Measurements from ENCODE around the gene CHCHD4. TPM values are rescaled to one million over a fixed set of nuclear protein-coding genes. Genes with fewer than 3 reads are reported as not detected.
"Not testable (repeated sequence)": the region's sequence is repeated elsewhere in the genome, so short reads cannot be mapped to it uniquely, and the experiment has no call there.

CHCHD4 gene
- total and polyA plus RNA-seq, 2 experiments from 2014 or later: 16.0 to 31.0 TPM

DNA sequence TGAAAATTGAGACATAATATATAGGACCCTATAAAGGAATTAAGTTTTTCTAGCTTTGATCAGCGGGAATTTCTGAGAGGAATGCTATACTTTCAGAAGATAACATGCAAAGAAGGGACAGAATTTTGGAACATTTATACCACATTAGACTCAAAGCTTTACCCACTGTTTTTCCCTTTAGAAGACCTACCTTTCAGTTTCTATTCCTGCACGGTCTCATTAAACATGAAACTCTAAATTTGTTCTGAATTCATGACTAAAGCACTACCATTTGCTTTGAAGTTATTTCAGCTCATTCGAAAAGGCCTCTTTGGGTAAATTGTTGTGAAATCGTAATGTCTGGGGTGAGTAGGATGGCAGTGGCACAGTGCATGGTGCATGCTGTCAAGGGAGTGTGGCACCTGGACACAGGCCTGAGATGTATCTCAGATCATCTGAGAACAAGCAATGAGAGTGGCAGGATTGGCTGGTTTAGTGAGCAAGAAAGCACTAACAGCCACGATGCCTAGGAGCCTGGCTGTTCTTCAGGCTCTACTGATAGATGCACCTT, 42.5 kb downstream of the CHCHD4 start:
- H3K27ac ChIP-seq: no peak overlapping the region
- H3K4me1 ChIP-seq (ENCODE audit: low read depth): no peaks in the 10 kb centered on the region
- H3K9me3 ChIP-seq (ENCODE audit: low read depth): no peaks in the 10 kb centered on the region
- no peaks in the 10 kb centered on the region for H3K36me3 ChIP-seq
- no peak for DNase-seq (ENCODE audit: low read depth in 1 of 2, low spot score in 1 of 2)
- H3K4me3 ChIP-seq: no peak overlapping the region
- TF ChIP-seq, protein P1, sequence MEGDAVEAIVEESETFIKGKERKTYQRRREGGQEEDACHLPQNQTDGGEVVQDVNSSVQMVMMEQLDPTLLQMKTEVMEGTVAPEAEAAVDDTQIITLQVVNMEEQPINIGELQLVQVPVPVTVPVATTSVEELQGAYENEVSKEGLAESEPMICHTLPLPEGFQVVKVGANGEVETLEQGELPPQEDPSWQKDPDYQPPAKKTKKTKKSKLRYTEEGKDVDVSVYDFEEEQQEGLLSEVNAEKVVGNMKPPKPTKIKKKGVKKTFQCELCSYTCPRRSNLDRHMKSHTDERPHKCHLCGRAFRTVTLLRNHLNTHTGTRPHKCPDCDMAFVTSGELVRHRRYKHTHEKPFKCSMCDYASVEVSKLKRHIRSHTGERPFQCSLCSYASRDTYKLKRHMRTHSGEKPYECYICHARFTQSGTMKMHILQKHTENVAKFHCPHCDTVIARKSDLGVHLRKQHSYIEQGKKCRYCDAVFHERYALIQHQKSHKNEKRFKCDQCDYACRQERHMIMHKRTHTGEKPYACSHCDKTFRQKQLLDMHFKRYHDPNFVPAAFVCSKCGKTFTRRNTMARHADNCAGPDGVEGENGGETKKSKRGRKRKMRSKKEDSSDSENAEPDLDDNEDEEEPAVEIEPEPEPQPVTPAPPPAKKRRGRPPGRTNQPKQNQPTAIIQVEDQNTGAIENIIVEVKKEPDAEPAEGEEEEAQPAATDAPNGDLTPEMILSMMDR (IDR thresholded peaks at IDR 0.05; ENCODE audit: low read depth, low read length): no peak
- no peaks in the 10 kb centered on the region for H3K27me3 ChIP-seq

DNA sequence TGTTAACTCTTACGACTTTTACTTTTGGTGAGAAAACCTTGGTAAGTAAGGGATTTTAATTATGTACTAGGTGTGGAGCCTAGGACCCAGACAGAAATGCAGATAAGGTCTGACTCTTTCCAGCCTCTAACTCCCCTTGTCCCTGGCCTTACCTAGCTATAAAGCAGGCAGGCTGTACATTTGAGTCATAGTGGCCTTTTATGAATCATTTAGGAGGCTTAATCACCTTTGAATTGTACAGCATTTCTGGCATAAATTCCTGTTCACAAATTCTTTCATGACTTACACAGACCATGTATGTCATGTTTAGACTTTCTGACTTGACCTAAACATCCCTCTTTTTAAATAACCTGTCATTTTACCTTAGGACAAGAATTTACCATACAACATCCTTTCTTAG, 47.4 kb downstream of the CHCHD4 start:
- Histone ChIP-seq H3K4me1 (ENCODE audit: low read depth) (no peaks in the 10 kb centered on the region), H3K9me3 (ENCODE audit: low read depth) (no peaks in the 10 kb centered on the region), H3K27ac (no peak overlapping the region), H3K36me3 (no peaks in the 10 kb centered on the region), H3K27me3 (no peaks in the 10 kb centered on the region), H3K4me3 (no peak overlapping the region)
- DNase-seq (ENCODE audit: low read depth in 1 of 2, low spot score in 1 of 2): no peak
- TF ChIP-seq, protein P1 (IDR thresholded peaks at IDR 0.05; ENCODE audit: low read depth, low read length): no peak

- not testable (repeated sequence) for H3K4me1 ChIP-seq (ENCODE audit: low read depth); H3K27me3 ChIP-seq; H3K9me3 ChIP-seq (ENCODE audit: low read depth); H3K36me3 ChIP-seq; H3K4me3 ChIP-seq; H3K27ac ChIP-seq; DNase-seq (ENCODE audit: low read depth in 1 of 2, low spot score in 1 of 2)
Measured at GRCh38 chr3:14075233-14075632, 49.4 kb downstream of the CHCHD4 start.

DNA sequence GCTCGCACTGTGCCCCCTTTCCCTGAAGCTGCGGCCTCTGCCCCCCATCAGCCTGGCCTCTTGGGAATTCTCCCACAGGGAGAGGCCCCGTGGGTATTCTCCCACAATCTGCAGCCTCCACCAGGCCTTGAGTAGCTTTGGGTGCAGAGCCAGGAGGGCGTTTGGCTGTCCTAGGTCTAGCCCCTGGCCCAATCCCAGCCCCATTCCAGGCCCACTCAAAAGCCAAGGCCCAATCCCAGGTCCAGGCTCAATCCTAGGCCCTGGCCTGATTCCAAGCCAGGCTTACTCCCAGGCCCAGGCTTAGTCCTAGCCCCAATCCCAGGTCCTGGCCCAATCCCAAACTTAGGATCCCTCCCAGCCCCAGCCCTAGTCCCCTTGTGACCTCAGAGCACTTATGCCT, 59.8 kb downstream of the CHCHD4 start:
- Histone ChIP-seq H3K27me3 (no peaks in the 10 kb centered on the region), H3K36me3 (no peaks in the 10 kb centered on the region), H3K4me1 (ENCODE audit: low read depth) (no peaks in the 10 kb centered on the region), H3K4me3 (no peak overlapping the region), H3K27ac (no peak overlapping the region), H3K9me3 (ENCODE audit: low read depth) (no peaks in the 10 kb centered on the region)
- TF ChIP-seq, protein P1 (IDR thresholded peaks at IDR 0.05; ENCODE audit: low read depth, low read length): no peak
- no peak for DNase-seq (ENCODE audit: low read depth in 1 of 2, low spot score in 1 of 2)

- H3K27ac ChIP-seq: no peak overlapping the region
- no peak for DNase-seq (ENCODE audit: low read depth in 1 of 2, low spot score in 1 of 2)
- H3K4me3 ChIP-seq: no peak overlapping the region
- TF ChIP-seq, protein P1 (IDR thresholded peaks at IDR 0.05; ENCODE audit: low read depth, low read length): no peak
- no peaks in the 10 kb centered on the region for H3K9me3 ChIP-seq (ENCODE audit: low read depth)
- H3K4me1 ChIP-seq (ENCODE audit: low read depth): no peaks in the 10 kb centered on the region
- H3K36me3 ChIP-seq: no peaks in the 10 kb centered on the region
- H3K27me3 ChIP-seq: no peaks in the 10 kb centered on the region
Measured at GRCh38 chr3:14063152-14063551, 61.5 kb downstream of the CHCHD4 start.

Other genes with a start within 250 kb of the CHCHD4 start
- gene WNT7A, start 244.8 kb downstream of the CHCHD4 start, total RNA-seq: not detected in 2 replicates
- gene WNT7A, start 244.8 kb downstream of the CHCHD4 start, polyA plus RNA-seq: not detected in 2 replicates
- 21.5 and 30.8 TPM in 2 replicates for gene TMEM43, start 182 bp upstream of the CHCHD4 start, total RNA-seq
- 21.7 and 27.4 TPM in 2 replicates for gene TMEM43, start 182 bp upstream of the CHCHD4 start, polyA plus RNA-seq
- gene XPC, start 53.7 kb upstream of the CHCHD4 start, total RNA-seq: 29.0 and 37.7 TPM in 2 replicates
- gene XPC, start 53.7 kb upstream of the CHCHD4 start, polyA plus RNA-seq: 26.6 and 38.8 TPM in 2 replicates
- 5.9 and 11.2 TPM in 2 replicates for gene LSM3, start 53.9 kb upstream of the CHCHD4 start, total RNA-seq
- 27.2 and 32.2 TPM in 2 replicates for gene LSM3, start 53.9 kb upstream of the CHCHD4 start, polyA plus RNA-seq

All from cardiac muscle cell (in vitro differentiated cells and primary cell).